ENCODE results near the gene SLC26A6. TPM values are rescaled to one million over a fixed set of nuclear protein-coding genes. Genes with fewer than 3 reads are reported as not detected.

SLC26A6 gene
- total RNA-seq, 1 experiment from 2014 or later = 55.1 TPM

GRCh38 chr3:48595075-48595525 lies 40.2 kb downstream of the SLC26A6 start, which contains the start of gene COL7A1:
Gene COL7A1 (minus strand): TSS chr3:48595329. CDS start chr3:48595159, 170 bp downstream.
- TF ChIP-seq ELF1 (IDR thresholded peaks at IDR 0.05; ENCODE audit: borderline replicate concordance, low read depth) = no peak
- peak within 1 kb of the TSS; percentile 31 for H3K27ac ChIP-seq (ENCODE audit: low read depth, low read length)
- no peak within 1 kb of the TSS for H3K9ac ChIP-seq (ENCODE audit: low read length)
- H3K4me2 ChIP-seq (ENCODE audit: low read length) = peak within 1 kb of the TSS; percentile 65
- no peaks in the 10 kb centered on the region for H3K9me2 ChIP-seq (ENCODE audit: insufficient read depth)
- no peak within 1 kb of the TSS; a peak in 1 of 4 replicates for H3K4me3 ChIP-seq (replicated peaks in 1 of 2; ENCODE audit: low read depth in 1 of 2, low read length in 2 of 2)
- no peak within 1 kb of the TSS for H2AFZ ChIP-seq (ENCODE audit: low read depth, low read length, poor library complexity, severe bottlenecking)
- no peak for DNase-seq (ENCODE audit: low read depth, low spot score)
- ChIA-PET RAD21 (ENCODE audit: low non-redundant PET in 1 of 2, low total read pairs in 2 of 2, uncharacterized antibody in 2 of 2, unreplicated experiment in 2 of 2) (no interaction called here), CTCF (no interaction called here), POLR2A (no interaction called here)
- H3K79me2 ChIP-seq (ENCODE audit: insufficient read depth, low read length) = no peaks in the 10 kb centered on the region
- peaks cover 5 to 22% of the 10 kb centered on the region in 2 experiments for H3K36me3 ChIP-seq (ENCODE audit: control insufficient read depth in 1 of 2, insufficient read depth in 2 of 2, low read length in 2 of 2)
- ATAC-seq = no peak
- no peaks in the 10 kb centered on the region for H4K20me1 ChIP-seq (ENCODE audit: insufficient read depth)
- no peaks in the 10 kb centered on the region for H3K9me3 ChIP-seq (ENCODE audit: control insufficient read depth in 1 of 2, insufficient read depth in 1 of 2, low read depth in 1 of 2, low read length in 2 of 2)
- H3K27me3 ChIP-seq (ENCODE audit: insufficient read depth, low read length) = no peaks in the 10 kb centered on the region
- no TSS peak for BruUV-seq (replicated peaks)
- intact Hi-C loops (cut with micrococcal nuclease) = no loop called here
- peaks cover 11 to 21% of the 10 kb centered on the region in 2 experiments for H3K4me1 ChIP-seq (ENCODE audit: control insufficient read depth in 1 of 2, insufficient read depth in 2 of 2, low read length in 2 of 2)

- Histone ChIP-seq H3K9me2 (ENCODE audit: insufficient read depth) (no peaks in the 10 kb centered on the region), H3K9ac (ENCODE audit: low read length) (no peak overlapping the region), H3K4me1 (ENCODE audit: control insufficient read depth in 1 of 2, insufficient read depth in 2 of 2, low read length in 2 of 2) (peaks cover 11 to 21% of the 10 kb centered on the region in 2 experiments), H3K27ac (ENCODE audit: low read depth, low read length) (no peak overlapping the region), H2AFZ (ENCODE audit: low read depth, low read length, poor library complexity, severe bottlenecking) (no peak overlapping the region), H3K36me3 (ENCODE audit: control insufficient read depth in 1 of 2, insufficient read depth in 2 of 2, low read length in 2 of 2) (peaks cover 4 to 17% of the 10 kb centered on the region in 2 experiments; a peak in 3 of 4 replicates), H3K4me3 (replicated peaks in 1 of 2; ENCODE audit: low read depth in 1 of 2, low read length in 2 of 2) (no peak overlapping the region), H3K79me2 (ENCODE audit: insufficient read depth, low read length) (no peaks in the 10 kb centered on the region), H3K9me3 (ENCODE audit: control insufficient read depth in 1 of 2, insufficient read depth in 1 of 2, low read depth in 1 of 2, low read length in 2 of 2) (no peaks in the 10 kb centered on the region), H3K27me3 (ENCODE audit: insufficient read depth, low read length) (no peaks in the 10 kb centered on the region), H4K20me1 (ENCODE audit: insufficient read depth) (no peaks in the 10 kb centered on the region), H3K4me2 (ENCODE audit: low read length) (no peak overlapping the region)
- no TSS peak for BruUV-seq (replicated peaks)
- ChIA-PET POLR2A (no interaction called here), RAD21 (ENCODE audit: low non-redundant PET in 1 of 2, low total read pairs in 2 of 2, uncharacterized antibody in 2 of 2, unreplicated experiment in 2 of 2) (no interaction called here), CTCF (no interaction called here)
- DNase-seq (ENCODE audit: low read depth, low spot score) (no peak), ATAC-seq (no peak)
- intact Hi-C loops (cut with micrococcal nuclease) = no loop called here
- TF ChIP-seq SP1 (IDR thresholded peaks at IDR 0.05; ENCODE audit: low read depth) (no peak), EZH2phosphoT487 (IDR thresholded peaks at IDR 0.05; ENCODE audit: borderline replicate concordance) (no peak), ELF1 (IDR thresholded peaks at IDR 0.05; ENCODE audit: borderline replicate concordance, low read depth) (no peak), CEBPB (IDR thresholded peaks at IDR 0.05; ENCODE audit: low read depth) (no peak)
Measured at GRCh38 chr3:48594417-48595049, 40.7 kb downstream of the SLC26A6 start.
